SJCRH30 (cell line): ENCODE measurements around the gene FKBP5. TPM values are rescaled to one million over a fixed set of nuclear protein-coding genes. Genes with fewer than 3 reads are reported as not detected.
"Not testable (repeated sequence)": the region's sequence is repeated elsewhere in the genome, so short reads cannot be mapped to it uniquely, and the experiment has no call there.

ENCODE experiments used
- DNase-seq, 2 experiments: peaks; one replicate each; pipeline ENCODE4 v3.0.0-alpha.2; 2015 to 2020
- H3K27ac ChIP-seq: fragments of 250-450 bp; sonication (Bioruptor Pico); 2 replicates; pipeline ENCODE4 v1.5.1; 2020; ENCODE audit warnings: mild to moderate bottlenecking, moderate library complexity
- H3K27me3 ChIP-seq: fragments of 250-450 bp; sonication (Bioruptor Pico); 2 replicates; pipeline ENCODE4 v1.5.1; 2020; ENCODE audit warnings: mild to moderate bottlenecking, moderate library complexity
- H3K36me3 ChIP-seq: fragments of 250-450 bp; sonication (Bioruptor Pico); 2 replicates; pipeline ENCODE4 v1.5.1; 2020; ENCODE audit warnings: mild to moderate bottlenecking, moderate library complexity
- H3K4me1 ChIP-seq: fragments of 250-450 bp; sonication (Bioruptor Pico); 2 replicates; pipeline ENCODE4 v1.5.1; 2020; ENCODE audit warnings: mild to moderate bottlenecking, moderate library complexity
- H3K4me3 ChIP-seq: fragments of 250-450 bp; sonication (Bioruptor Pico); 2 replicates; pipeline ENCODE4 v1.5.1; 2020; ENCODE audit warnings: mild to moderate bottlenecking, moderate library complexity
- H3K9me3 ChIP-seq: fragments of 250-450 bp; sonication (Bioruptor Pico); replicated peaks from 2 replicates; pipeline ENCODE4 v1.5.1; 2020; ENCODE audit warnings: mild to moderate bottlenecking, moderate library complexity
- total RNA-seq: library from RNA; depleted of rRNA; stranded (reverse); fragments of >200 nt; shearing (Covaris generic); gene quantifications from 2 replicates; pipeline ENCODE4 v1.2.3, GENCODE V29; 2014

FKBP5 gene
- total RNA-seq, 1 experiment from 2014 or later, result not detected

- H3K27me3 ChIP-seq, result no peaks in the 10 kb centered on the region
- H3K27ac ChIP-seq, result no peak overlapping the region
- H3K36me3 ChIP-seq, result no peaks in the 10 kb centered on the region
- DNase-seq, result no peak
- H3K4me1 ChIP-seq, result no peaks in the 10 kb centered on the region
- no peaks in the 10 kb centered on the region for H3K9me3 ChIP-seq
- H3K4me3 ChIP-seq, result no peak overlapping the region
Observed at GRCh38 chr6:35607517-35608233, 81.0 kb downstream of the FKBP5 start.

DNA sequence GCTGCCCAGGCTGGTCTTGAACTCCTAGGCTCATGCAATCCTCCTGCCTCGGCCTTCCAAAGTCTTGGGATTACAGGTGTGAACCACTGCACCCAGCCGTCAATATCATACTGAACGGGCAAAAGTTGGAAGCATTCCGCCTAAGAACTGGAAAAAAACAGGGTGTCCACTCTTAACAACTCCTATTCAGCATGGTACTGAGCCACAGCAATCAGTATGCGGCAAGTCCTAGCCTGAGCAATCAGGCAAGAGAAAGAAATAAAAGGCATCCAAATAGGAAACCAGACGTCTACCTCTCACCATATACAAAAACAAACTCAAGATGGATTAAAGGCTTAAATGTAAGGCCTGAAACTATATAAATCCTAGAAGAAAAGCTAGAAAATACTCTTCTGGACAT is 83.1 kb downstream of the FKBP5 start:
- DNase-seq, result no peak
- H3K27ac ChIP-seq, result no peak overlapping the region
- no peaks in the 10 kb centered on the region for H3K9me3 ChIP-seq
- no peaks in the 10 kb centered on the region; the same call in 1 of the 2 replicates for H3K27me3 ChIP-seq
- H3K4me1 ChIP-seq, result peaks cover 8% of the 10 kb centered on the region
- no peaks in the 10 kb centered on the region for H3K36me3 ChIP-seq
- H3K4me3 ChIP-seq, result no peak overlapping the region

- Histone ChIP-seq H3K4me3 (no peak overlapping the region), H3K27me3 (peaks cover 4% of the 10 kb centered on the region; the same call in 1 of the 2 replicates), H3K4me1 (peaks cover 8% of the 10 kb centered on the region), H3K27ac (no peak overlapping the region), H3K36me3 (no peaks in the 10 kb centered on the region), H3K9me3 (no peaks in the 10 kb centered on the region)
- no peak for DNase-seq
Observed at GRCh38 chr6:35603326-35604202, 85.2 kb downstream of the FKBP5 start.

GRCh38 chr6:35602133-35602946 is 86.4 kb downstream of the FKBP5 start:
- Histone ChIP-seq H3K9me3 (no peaks in the 10 kb centered on the region), H3K36me3 (no peaks in the 10 kb centered on the region), H3K4me3 (no peak overlapping the region), H3K27me3 (peaks cover 4% of the 10 kb centered on the region; the same call in 1 of the 2 replicates), H3K27ac (no peak overlapping the region), H3K4me1 (peaks cover 8% of the 10 kb centered on the region)
- no peak for DNase-seq

DNA sequence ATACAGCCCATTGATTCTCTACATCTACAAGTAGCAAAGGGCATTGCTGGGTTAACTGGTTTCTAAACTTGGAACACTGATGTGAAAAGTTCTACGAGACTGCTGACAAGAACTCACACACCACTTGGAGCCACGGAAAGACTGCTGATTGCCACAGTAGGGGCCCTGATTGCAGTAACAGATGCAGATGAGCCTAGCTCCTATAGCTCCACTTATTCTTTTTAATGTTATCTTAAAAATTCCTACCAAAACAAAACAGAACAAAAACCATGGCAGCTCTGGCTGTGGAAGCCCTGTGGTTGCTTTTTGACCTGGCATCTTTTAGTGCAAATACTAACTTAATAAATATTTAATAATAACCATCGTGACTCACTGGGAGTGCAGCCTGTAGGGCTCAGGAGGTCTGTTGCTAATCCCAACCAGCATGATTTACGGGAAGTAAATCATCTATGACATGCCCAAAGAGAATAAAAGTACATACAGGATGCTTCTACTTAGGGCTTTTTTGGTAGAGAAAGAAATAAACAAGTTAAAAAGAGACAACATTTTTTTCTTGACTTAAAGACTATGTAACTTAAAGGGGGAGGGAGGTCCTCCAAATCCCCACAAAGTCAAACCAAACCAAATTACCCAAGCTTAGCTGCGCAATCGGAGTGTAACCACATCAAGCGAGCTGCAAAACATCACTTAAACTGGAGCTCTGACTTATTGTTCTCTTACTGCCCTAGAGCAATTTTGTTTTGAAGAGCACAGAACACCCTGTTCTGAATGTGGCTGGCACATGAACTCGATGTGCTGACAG is 87.2 kb downstream of the FKBP5 start:
- H3K9me3 ChIP-seq, result no peaks in the 10 kb centered on the region
- H3K4me1 ChIP-seq, result peaks cover 8% of the 10 kb centered on the region
- no peaks in the 10 kb centered on the region for H3K36me3 ChIP-seq
- peak; percentile 5 to 26 for DNase-seq
- H3K4me3 ChIP-seq, result no peak overlapping the region
- peaks cover 4% of the 10 kb centered on the region; the same call in 1 of the 2 replicates for H3K27me3 ChIP-seq
- no peak overlapping the region for H3K27ac ChIP-seq

DNA sequence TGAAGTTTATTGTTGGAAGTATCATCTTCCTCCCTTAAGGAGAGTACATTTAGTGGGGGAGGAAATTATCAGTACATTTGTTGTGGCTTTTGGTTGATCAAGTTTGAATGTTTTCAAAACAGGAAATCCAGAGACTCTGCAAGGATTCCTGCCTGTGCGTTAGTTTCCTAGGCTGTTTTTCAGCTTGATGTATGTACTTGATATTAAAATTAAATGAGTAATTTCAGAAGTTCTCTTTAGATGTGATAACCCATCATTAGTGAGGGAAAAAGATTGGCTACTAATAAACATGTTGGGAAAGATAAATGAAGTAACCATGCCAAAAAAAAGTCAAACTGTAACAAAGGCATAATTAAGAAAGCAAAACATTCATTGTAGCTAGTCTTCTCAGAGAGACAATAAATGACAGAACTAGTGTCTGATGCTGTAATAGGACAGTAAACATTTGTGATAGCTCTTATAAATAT is 88.0 kb downstream of the FKBP5 start:
- H3K4me3 ChIP-seq, result no peak overlapping the region
- H3K36me3 ChIP-seq, result no peaks in the 10 kb centered on the region
- DNase-seq, result no peak
- no peaks in the 10 kb centered on the region for H3K9me3 ChIP-seq
- H3K27me3 ChIP-seq, result peaks cover 4% of the 10 kb centered on the region; the same call in 1 of the 2 replicates
- H3K27ac ChIP-seq, result no peak overlapping the region
- H3K4me1 ChIP-seq, result peaks cover 8% of the 10 kb centered on the region

GRCh38 chr6:35599761-35600658 is 88.7 kb downstream of the FKBP5 start:
- Histone ChIP-seq H3K27ac (no peak overlapping the region), H3K27me3 (peaks cover 4% of the 10 kb centered on the region; the same call in 1 of the 2 replicates)

DNA sequence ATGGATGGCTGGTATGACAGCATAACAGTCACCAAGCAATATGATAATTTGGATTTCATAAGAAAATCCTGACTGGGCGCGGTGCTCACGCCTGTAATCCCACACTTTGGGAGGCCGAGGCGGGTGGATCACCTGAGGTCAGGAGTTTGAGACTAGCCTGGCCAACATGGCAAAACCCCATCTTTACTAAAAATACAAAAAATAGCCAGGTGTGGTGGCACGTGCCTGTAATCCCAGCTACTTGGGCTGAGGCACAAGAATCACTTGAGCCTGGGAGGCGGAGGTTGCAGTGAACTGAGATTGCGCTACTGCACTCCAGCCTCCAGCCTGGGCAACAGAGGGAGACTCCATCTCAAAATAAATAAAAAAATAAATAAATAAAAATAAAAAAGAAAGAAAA is 90.1 kb downstream of the FKBP5 start:
- not testable (repeated sequence) for DNase-seq, H3K4me1 ChIP-seq, H3K4me3 ChIP-seq, H3K27ac ChIP-seq, H3K36me3 ChIP-seq, H3K27me3 ChIP-seq, H3K9me3 ChIP-seq

More at GRCh38 chr6:35599761-35600658, 88.7 kb downstream of the FKBP5 start:
- no peak for DNase-seq
- no peak overlapping the region for H3K4me3 ChIP-seq
- H3K4me1 ChIP-seq, result peaks cover 8% of the 10 kb centered on the region
- no peaks in the 10 kb centered on the region for H3K9me3 ChIP-seq
- no peaks in the 10 kb centered on the region for H3K36me3 ChIP-seq

GRCh38 chr6:35596448-35597442 is 92.0 kb downstream of the FKBP5 start:
- H3K4me1 ChIP-seq, result peaks cover 8% of the 10 kb centered on the region
- H3K36me3 ChIP-seq, result no peaks in the 10 kb centered on the region
- H3K4me3 ChIP-seq, result no peak overlapping the region
- H3K9me3 ChIP-seq, result no peaks in the 10 kb centered on the region
- DNase-seq, result no peak
- no peak overlapping the region for H3K27ac ChIP-seq
- peaks cover 4% of the 10 kb centered on the region; the same call in 1 of the 2 replicates for H3K27me3 ChIP-seq

GRCh38 chr6:35594503-35595186 is 94.1 kb downstream of the FKBP5 start:
- no peak for DNase-seq
- H3K27ac ChIP-seq, result no peak overlapping the region
- H3K4me3 ChIP-seq, result no peak overlapping the region
- no peaks in the 10 kb centered on the region for H3K36me3 ChIP-seq
- 0 out of 2 replicates have a peak, but pooled peaks cover 4% of the 10 kb centered on the region for H3K27me3 ChIP-seq
- H3K9me3 ChIP-seq, result no peaks in the 10 kb centered on the region
- H3K4me1 ChIP-seq, result no peaks in the 10 kb centered on the region

DNA sequence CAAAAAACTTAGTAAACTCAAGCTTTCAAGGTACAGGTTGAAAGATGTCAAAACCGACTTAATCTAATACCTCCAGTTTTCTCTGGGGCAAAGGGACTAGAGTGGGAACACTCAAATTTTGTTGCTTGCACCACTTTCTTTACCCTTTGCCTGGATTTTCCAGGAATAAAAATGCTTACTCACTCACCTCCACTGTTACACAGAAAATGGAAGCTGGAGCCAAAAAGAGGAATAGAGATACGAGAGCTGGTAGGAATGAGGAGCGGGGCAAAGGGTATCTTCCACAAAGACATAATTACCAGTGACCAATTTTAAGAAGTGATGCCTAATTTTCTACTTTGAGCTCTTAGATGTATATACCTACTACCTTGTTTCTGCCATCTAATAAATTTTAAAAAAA is 96.5 kb downstream of the FKBP5 start:
- no peak for DNase-seq
- H3K27me3 ChIP-seq, result no peaks in the 10 kb centered on the region
- H3K9me3 ChIP-seq, result no peaks in the 10 kb centered on the region
- no peak overlapping the region for H3K27ac ChIP-seq
- H3K36me3 ChIP-seq, result no peaks in the 10 kb centered on the region
- no peaks in the 10 kb centered on the region for H3K4me1 ChIP-seq
- H3K4me3 ChIP-seq, result no peak overlapping the region

GRCh38 chr6:35590622-35591066 is 98.1 kb downstream of the FKBP5 start:
- Histone ChIP-seq H3K4me3 (no peak overlapping the region), H3K27me3 (no peaks in the 10 kb centered on the region), H3K27ac (no peak overlapping the region), H3K9me3 (no peaks in the 10 kb centered on the region), H3K36me3 (no peaks in the 10 kb centered on the region), H3K4me1 (no peaks in the 10 kb centered on the region)
- no peak for DNase-seq
